ENCODE data around the gene MCF2L.
"Not testable (repeated sequence)": the region's sequence is repeated elsewhere in the genome, so short reads cannot be mapped to it uniquely, and the experiment has no call there.

MCF2L gene

GRCh38 chr13:113110852-113111315, 141.9 kb downstream of the MCF2L start:
- no peak for DNase-seq (ENCODE audit: low read depth in 4 of 4, low spot score in 1 of 4)

GRCh38 chr13:113111821-113112220, 142.8 kb downstream of the MCF2L start:
- DNase-seq (ENCODE audit: low read depth in 4 of 4, low spot score in 1 of 4): not testable (repeated sequence)

DNA sequence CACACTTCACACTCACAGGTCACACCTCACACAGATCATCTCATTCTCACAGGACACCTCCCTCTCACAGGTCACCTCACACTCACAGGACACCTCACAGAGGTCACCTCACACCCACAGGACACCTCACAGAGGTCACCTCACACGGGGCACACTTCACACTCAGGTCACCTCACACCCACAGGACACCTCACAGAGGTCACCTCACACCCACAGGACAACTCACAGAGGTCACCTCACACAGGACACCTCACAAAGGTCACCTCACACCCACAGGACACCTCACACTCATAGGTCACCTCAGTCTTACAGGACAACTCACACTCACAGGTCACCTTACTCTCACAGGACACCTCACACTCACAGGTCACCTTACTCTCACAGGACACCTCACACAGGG, 143.5 kb downstream of the MCF2L start:
- DNase-seq (ENCODE audit: low read depth in 4 of 4, low spot score in 1 of 4): not testable (repeated sequence)

GRCh38 chr13:113112893-113113845, 144.2 kb downstream of the MCF2L start:
- no peak for DNase-seq (ENCODE audit: low read depth in 4 of 4, low spot score in 1 of 4)

DNA sequence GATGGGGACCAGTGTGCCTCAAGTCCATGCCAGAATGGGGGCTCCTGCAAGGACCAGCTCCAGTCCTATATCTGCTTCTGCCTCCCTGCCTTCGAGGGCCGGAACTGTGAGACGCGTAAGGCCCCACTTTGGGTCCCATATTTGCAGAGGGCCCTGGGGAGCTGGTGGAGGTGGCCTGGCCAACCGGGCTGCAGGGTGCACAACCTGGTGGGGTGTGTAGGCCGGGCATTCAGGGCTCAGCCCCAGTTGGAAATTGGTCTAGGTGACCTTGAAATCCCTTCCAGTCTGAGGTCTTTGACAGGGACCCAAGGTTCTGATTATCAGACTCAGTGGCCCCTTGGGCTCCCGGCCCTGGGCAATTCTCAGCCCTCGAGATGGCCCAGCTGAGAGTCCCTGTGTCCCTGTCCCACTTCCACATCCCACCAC, 144.8 kb downstream of the MCF2L start:
- no peak for DNase-seq (ENCODE audit: low read depth in 4 of 4, low spot score in 1 of 4)

- no peak for DNase-seq (ENCODE audit: low read depth in 4 of 4, low spot score in 1 of 4)
Observed at GRCh38 chr13:113114511-113115362, 145.7 kb downstream of the MCF2L start.

GRCh38 chr13:113115363-113116205, 146.6 kb downstream of the MCF2L start:
- no peak for DNase-seq (ENCODE audit: low read depth in 4 of 4, low spot score in 1 of 4)

DNA sequence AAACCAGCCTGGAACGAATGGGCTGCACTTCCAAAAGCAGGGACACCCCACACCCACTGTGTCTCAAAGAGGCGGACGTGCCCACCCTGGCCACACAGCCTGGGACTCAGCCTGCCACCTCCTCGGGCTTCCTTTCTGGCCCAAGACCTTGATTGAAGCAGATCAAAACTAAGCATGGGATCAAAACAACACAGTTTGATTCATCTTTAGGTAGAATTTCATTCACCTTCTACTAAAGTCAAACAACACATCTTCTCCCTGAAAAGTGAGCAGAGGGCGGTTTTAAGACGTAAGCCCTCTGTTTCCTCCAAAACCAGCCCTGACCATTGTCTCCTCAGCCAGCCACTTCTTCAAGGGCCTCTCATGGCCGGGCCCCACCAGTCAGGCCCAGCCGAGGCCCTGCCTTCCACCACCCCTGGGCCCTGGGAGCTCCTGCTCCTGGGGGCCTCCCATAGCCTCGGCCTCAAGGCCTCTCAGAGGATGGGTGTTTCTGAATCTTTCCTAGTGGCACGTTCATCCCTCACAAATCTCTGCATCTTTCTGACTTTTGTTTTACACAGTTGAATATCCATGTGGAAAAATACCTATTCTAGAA, 147.3 kb downstream of the MCF2L start:
- DNase-seq (ENCODE audit: low read depth in 4 of 4, low spot score in 1 of 4): no peak

DNA sequence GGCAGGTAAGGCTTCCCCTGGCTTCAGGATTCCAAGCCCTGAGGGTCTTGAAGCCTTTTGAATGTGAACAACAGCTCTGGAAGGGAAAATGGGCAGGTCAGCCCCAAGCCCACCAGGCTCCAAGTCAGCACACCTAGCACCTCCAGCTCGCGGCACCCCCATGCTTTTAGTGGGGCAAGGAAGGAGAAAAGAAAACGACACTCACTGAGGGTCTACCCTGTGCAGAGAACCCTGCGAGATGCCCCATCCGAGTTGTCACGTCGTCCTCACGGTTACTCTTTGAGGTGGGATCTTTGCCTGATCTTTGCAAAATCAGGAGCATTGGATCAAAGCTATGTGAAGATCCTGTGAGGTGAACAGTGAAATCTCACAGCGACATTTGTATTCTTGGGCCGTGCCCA, 147.9 kb downstream of the MCF2L start:
- DNase-seq (ENCODE audit: low read depth in 4 of 4, low spot score in 1 of 4): no peak

- no peak for DNase-seq (ENCODE audit: low read depth in 4 of 4, low spot score in 1 of 4)
Observed at GRCh38 chr13:113117335-113117872, 148.4 kb downstream of the MCF2L start.

- no peak for DNase-seq (ENCODE audit: low read depth in 4 of 4, low spot score in 1 of 4)
Observed at GRCh38 chr13:113117911-113118260, 148.9 kb downstream of the MCF2L start.

GRCh38 chr13:113118261-113119021, 149.4 kb downstream of the MCF2L start:
- DNase-seq (ENCODE audit: low read depth in 4 of 4, low spot score in 1 of 4): no peak

- DNase-seq (ENCODE audit: low read depth in 4 of 4, low spot score in 1 of 4): no peak
Observed at GRCh38 chr13:113119166-113119821, 150.3 kb downstream of the MCF2L start.

DNA sequence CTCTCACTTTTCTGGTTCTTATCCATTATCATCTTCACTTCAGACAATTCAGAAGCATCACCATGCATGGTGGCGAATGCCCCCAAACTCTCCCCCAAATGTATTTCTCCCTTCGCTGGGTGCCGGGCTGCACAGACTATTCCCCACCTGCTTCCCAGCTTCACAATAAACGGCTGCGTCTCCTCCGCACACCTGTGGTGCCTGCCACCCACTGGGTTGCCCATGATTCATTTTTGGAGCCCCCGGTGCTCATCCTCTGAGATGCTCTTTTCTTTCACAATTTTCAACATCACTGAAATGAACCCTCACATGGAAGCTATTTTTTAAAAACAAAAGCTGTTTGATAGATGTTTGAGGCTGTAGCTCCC, 150.8 kb downstream of the MCF2L start:
- no peak for DNase-seq (ENCODE audit: low read depth in 4 of 4, low spot score in 1 of 4)

- no peak for DNase-seq (ENCODE audit: low read depth in 4 of 4, low spot score in 1 of 4)
Observed at GRCh38 chr13:113120300-113121182, 151.5 kb downstream of the MCF2L start.

DNA sequence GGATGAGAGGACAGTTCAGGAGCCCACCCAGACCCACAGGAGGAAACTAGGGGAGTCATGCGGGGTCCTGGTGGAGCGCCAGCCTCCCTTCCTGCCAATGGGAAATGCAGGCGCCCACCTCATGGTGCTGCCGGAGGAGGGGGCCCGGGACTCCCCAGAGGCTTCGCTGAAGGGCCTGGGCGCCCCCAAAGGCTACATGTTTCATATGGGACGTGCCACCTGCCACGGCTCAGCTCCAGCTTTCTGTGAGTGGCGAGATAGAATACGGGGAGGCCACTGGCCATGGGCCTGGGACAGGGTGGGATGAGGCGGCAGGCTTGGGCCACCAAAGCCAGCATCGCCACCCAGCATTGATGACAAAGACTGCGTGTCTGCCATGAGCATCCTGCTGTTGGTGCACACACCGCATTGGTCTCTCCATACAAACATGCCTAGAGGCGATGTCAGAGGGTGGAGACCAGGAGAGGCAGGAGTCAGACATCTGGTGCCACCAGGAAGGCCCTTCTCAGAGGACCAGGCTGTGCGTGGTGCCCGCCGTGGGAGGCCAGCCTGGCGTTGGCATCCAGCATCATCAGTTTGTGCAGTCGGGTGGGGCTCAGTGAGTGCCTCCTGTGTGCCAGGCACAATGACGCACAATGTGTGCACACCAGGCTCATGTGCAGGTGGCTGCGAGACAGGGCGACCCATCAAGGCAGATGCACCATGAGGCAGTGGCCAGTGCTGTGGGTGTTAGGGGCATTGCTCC, 152.3 kb downstream of the MCF2L start:
- DNase-seq (ENCODE audit: low read depth in 4 of 4, low spot score in 1 of 4): no peak

GRCh38 chr13:113121928-113122471, 153.0 kb downstream of the MCF2L start:
- no peak for DNase-seq (ENCODE audit: low read depth in 4 of 4, low spot score in 1 of 4)
